Endodermal cell (in vitro differentiated cells): ENCODE results near the gene ADRA2B. TPM values are rescaled to one million over a fixed set of nuclear protein-coding genes. Genes with fewer than 3 reads are reported as not detected.

Source experiments
- DNase-seq: peaks from one replicate; pipeline ENCODE4 v3.0.0-alpha.2; 2017
- H3K27ac ChIP-seq: 2 replicates; pipeline ENCODE4 v1.5.1; 2013; ENCODE audit warnings: mild to moderate bottlenecking, low read depth, low read length, moderate library complexity
- H3K27me3 ChIP-seq: 2 replicates; pipeline ENCODE4 v1.6.1; 2013; ENCODE audit warnings: mild to moderate bottlenecking, low read length, moderate library complexity; ENCODE audit not compliant: insufficient read depth, control insufficient read depth, poor library complexity, severe bottlenecking
- H3K36me3 ChIP-seq: 2 replicates; pipeline ENCODE4 v1.7.0; 2013; ENCODE audit warnings: mild to moderate bottlenecking, low read length, moderate library complexity; ENCODE audit not compliant: control insufficient read depth, insufficient read depth
- H3K4me1 ChIP-seq: one replicate; pipeline ENCODE4 v1.7.0; 2013; ENCODE audit warnings: low read length; ENCODE audit not compliant: control insufficient read depth, insufficient read depth
- H3K4me3 ChIP-seq: 2 replicates; pipeline ENCODE4 v1.5.1; 2013; ENCODE audit warnings: mild to moderate bottlenecking, low read length, moderate library complexity
- H3K9ac ChIP-seq: 2 replicates; pipeline ENCODE4 v1.6.1; 2013; ENCODE audit warnings: mild to moderate bottlenecking, low read length, moderate library complexity; ENCODE audit not compliant: poor library complexity, severe bottlenecking; ENCODE audit errors: extremely low read depth
- H3K9me3 ChIP-seq: 2 replicates; pipeline ENCODE4 v1.6.1; 2013; ENCODE audit warnings: mild to moderate bottlenecking, low read length, moderate library complexity; ENCODE audit not compliant: control insufficient read depth
- H3K27ac Mint-ChIP-seq: 2 replicates; pipeline ENCODE4 v1.8.0; 2020; ENCODE audit warnings: mixed read lengths
- H3K27me3 Mint-ChIP-seq: 2 replicates; pipeline ENCODE4 v1.8.0; 2021; ENCODE audit warnings: mild to moderate bottlenecking, mixed read lengths; ENCODE audit not compliant: insufficient read depth
- H3K36me3 Mint-ChIP-seq: 2 replicates; pipeline ENCODE4 v1.8.0; 2020; ENCODE audit warnings: low read depth, mixed read lengths
- H3K4me1 Mint-ChIP-seq: 2 replicates; pipeline ENCODE4 v1.8.0; 2020; ENCODE audit warnings: mixed read lengths
- H3K4me3 Mint-ChIP-seq: 2 replicates; pipeline ENCODE4 v1.8.0; 2020; ENCODE audit warnings: mild to moderate bottlenecking, moderate library complexity, mixed read lengths
- H3K9me3 Mint-ChIP-seq: 2 replicates; pipeline ENCODE4 v1.8.0; 2020; ENCODE audit warnings: mild to moderate bottlenecking, mixed read lengths
- WGBS, 2 experiments: methylation state at CpG; one replicate each; pipeline versions ENCODE4 v1.1.5 to v1.1.7; 2013; ENCODE audit warnings: missing lambda C conversion rate in 2 of 2, mixed read lengths in 1 of 2; ENCODE audit not compliant: insufficient coverage in 1 of 2, insufficient read length in 1 of 2; 5-methylcytosine and 5-hydroxymethylcytosine counted together
- total RNA-seq, 2 donors: library from RNA; stranded (reverse); fragmentation: NEBNext Ultra II Directional in 1 of 2; extraction: Animal tissue kit (Norgen Biotek cat#: 25700) in 1 of 2; gene quantifications; 2 replicates in 1 of 2; 3 replicates in 1 of 2; pipeline ENCODE4 v1.2.1, GENCODE V29; 2021
- TF ChIP-seq, protein P1 (sequence below): fragments of 200-600 bp; sonication (generic); conservative IDR thresholded peaks from 2 replicates; pipeline ENCODE4 v1.5.0; 2021; ENCODE audit warnings: antibody characterized with exemption, mild to moderate bottlenecking

The ADRA2B gene
- total RNA-seq, 2 donors from 2014 or later = 2.4 to 3.8 TPM

DNA sequence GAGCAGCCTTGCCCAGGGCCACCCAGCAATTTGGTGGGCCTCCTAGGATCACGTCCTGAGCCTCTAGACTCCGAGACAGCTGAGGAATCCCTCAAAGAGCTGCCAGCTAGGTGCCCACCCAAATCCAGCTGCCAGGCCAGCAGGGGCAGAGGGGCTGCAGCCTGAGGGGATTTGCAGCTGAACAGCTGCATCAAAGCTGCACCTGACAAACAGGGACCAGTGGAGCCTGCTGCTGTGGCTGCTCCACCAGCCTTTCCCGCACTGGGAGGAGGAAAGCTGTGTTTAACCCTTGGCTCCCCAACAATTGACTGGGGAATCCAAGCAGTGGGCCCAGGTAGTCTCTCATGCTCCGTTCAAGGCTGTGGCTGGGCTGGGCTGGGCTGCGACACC is 8.2 kb downstream of the ADRA2B start:
- DNase-seq = peak; percentile 68
- no peak overlapping the region for H3K27ac ChIP-seq
- 60 to 69% methylated on average over 4 to 5 of the region's 5 CpGs for WGBS, 2 experiments

DNA sequence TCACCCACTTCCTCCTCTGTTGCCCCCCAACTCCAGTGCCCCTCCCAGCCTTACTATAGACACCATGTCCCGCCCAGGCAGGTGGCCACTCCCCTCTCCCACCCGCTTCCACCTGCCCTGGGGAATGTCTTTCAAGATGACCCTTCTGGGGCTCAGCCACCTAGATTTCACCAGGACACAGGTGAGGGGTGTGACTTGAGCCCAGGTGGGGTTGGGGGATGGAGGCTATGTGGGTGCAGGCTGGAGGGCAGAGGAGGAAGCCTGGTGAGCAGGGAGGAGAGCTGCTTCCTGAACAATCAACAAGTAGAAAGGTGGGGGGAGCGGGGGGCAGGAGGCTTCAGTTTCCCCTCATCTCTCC is 8.7 kb downstream of the ADRA2B start:
- no peak overlapping the region for H3K9ac ChIP-seq
- Mint-ChIP-seq H3K27me3 (peaks cover 3% of the 10 kb centered on the region), H3K27ac (no peak overlapping the region), H3K36me3 (no peaks in the 10 kb centered on the region), H3K9me3 (peaks cover 10% of the 10 kb centered on the region), H3K4me3 (no peak overlapping the region), H3K4me1 (peaks cover 19% of the 10 kb centered on the region)
- H3K9me3 ChIP-seq = no peaks in the 10 kb centered on the region
- WGBS, 2 experiments = 90% methylated on average over 3 of the region's 3 CpGs; no CpG with 5 or more reads in 1 of the 2 experiments
- no peak overlapping the region for H3K4me3 ChIP-seq
- no peaks in the 10 kb centered on the region for H3K36me3 ChIP-seq
- H3K27ac ChIP-seq = no peak overlapping the region
- no peaks in the 10 kb centered on the region for H3K27me3 ChIP-seq
- TF ChIP-seq, protein P1, sequence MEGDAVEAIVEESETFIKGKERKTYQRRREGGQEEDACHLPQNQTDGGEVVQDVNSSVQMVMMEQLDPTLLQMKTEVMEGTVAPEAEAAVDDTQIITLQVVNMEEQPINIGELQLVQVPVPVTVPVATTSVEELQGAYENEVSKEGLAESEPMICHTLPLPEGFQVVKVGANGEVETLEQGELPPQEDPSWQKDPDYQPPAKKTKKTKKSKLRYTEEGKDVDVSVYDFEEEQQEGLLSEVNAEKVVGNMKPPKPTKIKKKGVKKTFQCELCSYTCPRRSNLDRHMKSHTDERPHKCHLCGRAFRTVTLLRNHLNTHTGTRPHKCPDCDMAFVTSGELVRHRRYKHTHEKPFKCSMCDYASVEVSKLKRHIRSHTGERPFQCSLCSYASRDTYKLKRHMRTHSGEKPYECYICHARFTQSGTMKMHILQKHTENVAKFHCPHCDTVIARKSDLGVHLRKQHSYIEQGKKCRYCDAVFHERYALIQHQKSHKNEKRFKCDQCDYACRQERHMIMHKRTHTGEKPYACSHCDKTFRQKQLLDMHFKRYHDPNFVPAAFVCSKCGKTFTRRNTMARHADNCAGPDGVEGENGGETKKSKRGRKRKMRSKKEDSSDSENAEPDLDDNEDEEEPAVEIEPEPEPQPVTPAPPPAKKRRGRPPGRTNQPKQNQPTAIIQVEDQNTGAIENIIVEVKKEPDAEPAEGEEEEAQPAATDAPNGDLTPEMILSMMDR = no peak
- peaks cover 8% of the 10 kb centered on the region for H3K4me1 ChIP-seq
- DNase-seq = peak; percentile 43

More for the DNA sequence above, 8.2 kb downstream of the ADRA2B start:
- Histone ChIP-seq H3K27me3 (no peaks in the 10 kb centered on the region), H3K4me1 (peaks cover 8% of the 10 kb centered on the region), H3K9me3 (no peaks in the 10 kb centered on the region), H3K36me3 (no peaks in the 10 kb centered on the region), H3K4me3 (no peak overlapping the region), H3K9ac (no peak overlapping the region)
- TF ChIP-seq, protein P1 = no peak
- peaks cover 10% of the 10 kb centered on the region for H3K9me3 Mint-ChIP-seq
- H3K36me3 Mint-ChIP-seq = no peaks in the 10 kb centered on the region
- H3K4me1 Mint-ChIP-seq = peaks cover 19% of the 10 kb centered on the region
- H3K27ac Mint-ChIP-seq = no peak overlapping the region
- peak overlapping the region; percentile 30 for H3K4me3 Mint-ChIP-seq
- peaks cover 3% of the 10 kb centered on the region for H3K27me3 Mint-ChIP-seq

GRCh38 chr2:96106991-96107707 is 9.2 kb downstream of the ADRA2B start:
- Mint-ChIP-seq H3K4me3 (no peak overlapping the region), H3K27me3 (peaks cover 3% of the 10 kb centered on the region)

More at GRCh38 chr2:96106991-96107707, 9.2 kb downstream of the ADRA2B start:
- Histone ChIP-seq H3K4me3 (no peak overlapping the region), H3K4me1 (peaks cover 8% of the 10 kb centered on the region), H3K27ac (no peak overlapping the region), H3K9ac (no peak overlapping the region), H3K36me3 (no peaks in the 10 kb centered on the region), H3K27me3 (no peaks in the 10 kb centered on the region), H3K9me3 (no peaks in the 10 kb centered on the region)
- Mint-ChIP-seq H3K36me3 (no peaks in the 10 kb centered on the region), H3K4me1 (peaks cover 19% of the 10 kb centered on the region), H3K9me3 (peaks cover 10% of the 10 kb centered on the region), H3K27ac (no peak overlapping the region)
- TF ChIP-seq, protein P1 = no peak
- WGBS, 2 experiments = 90 to 93% methylated on average over 5 to 9 of the region's 9 CpGs
- peak; percentile 31 for DNase-seq
